B cell (primary cell): ENCODE data around the gene PUS7. TPM values are rescaled to one million over a fixed set of nuclear protein-coding genes. Genes with fewer than 3 reads are reported as not detected.
A peak's percentile ranks its signal among the peaks of the same experiment; 100 is the strongest.
"Not testable (repeated sequence)": the region's sequence is repeated elsewhere in the genome, so short reads cannot be mapped to it uniquely, and the experiment has no call there.

Experiments
- ATAC-seq: fragments of 200-7000 bp; cut with Tn5 transposase; one replicate; pipeline ENCODE4 v1.10.0; 2021; ENCODE audit warnings: low read depth, mild to moderate bottlenecking, moderate number of reproducible peaks, moderate library complexity
- CTCF ChIA-PET: fragments of 350-600 bp; sonication (Branson Sonifier 250); formaldehyde crosslinking; loops from one replicate; lab custom pipeline; 2021; ENCODE audit warnings: antibody characterized with exemption, inconsistent platforms; lab: Charles Lee
- POLR2A ChIA-PET: fragments of 350-600 bp; sonication (Branson Sonifier 250); formaldehyde crosslinking; loops from one replicate; lab custom pipeline; 2021; ENCODE audit warnings: antibody characterized with exemption; lab: Charles Lee
- DNase-seq: peaks from one replicate; pipeline ENCODE4 v3.0.0; 2013
- H2AFZ ChIP-seq: 2 replicates; pipeline ENCODE4 v1.6.1; 2012; ENCODE audit warnings: mild to moderate bottlenecking, low read depth, low read length; ENCODE audit not compliant: insufficient read depth, poor library complexity, severe bottlenecking
- H3K27ac ChIP-seq, 2 donors: 1 replicate in 1 of 2; 2 replicates in 1 of 2; pipeline ENCODE4 v1.5.1; 2012 to 2013; ENCODE audit warnings: low read length in 2 of 2, mild to moderate bottlenecking in 2 of 2, moderate library complexity in 1 of 2
- H3K27me3 ChIP-seq, 4 experiments: fragments of 200-600 bp in 1 of 4; sonication (generic) in 1 of 4; replicated peaks in 1 of 4; 1 replicate in 2 of 4; 2 replicates in 2 of 4; pipeline versions ENCODE4 v1.6.1 to v1.7.0; 2013 to 2016; ENCODE audit warnings: low read length in 3 of 4, mild to moderate bottlenecking in 2 of 4, mixed read lengths in 1 of 4, moderate library complexity in 1 of 4; ENCODE audit not compliant: insufficient read depth in 4 of 4, control insufficient read depth in 3 of 4; ENCODE audit errors: control extremely low read depth in 1 of 4
- H3K36me3 ChIP-seq, 2 experiments: replicated peaks in 1 of 2; 1 replicate in 1 of 2; 2 replicates in 1 of 2; pipeline versions ENCODE4 v1.6.1 to v1.7.1; 2013; ENCODE audit warnings: low read length in 1 of 2; ENCODE audit not compliant: insufficient read depth in 2 of 2, control insufficient read depth in 1 of 2; ENCODE audit errors: control extremely low read depth in 1 of 2, extremely low read depth in 1 of 2
- H3K4me1 ChIP-seq, 2 donors: fragments of 200-600 bp in 1 of 2; sonication (generic) in 1 of 2; 1 replicate in 1 of 2; 2 replicates in 1 of 2; pipeline versions ENCODE4 v1.5.1 to v1.6.1; 2013 to 2017; ENCODE audit warnings: low read length in 2 of 2; ENCODE audit not compliant: control insufficient read depth in 2 of 2, insufficient read depth in 2 of 2
- H3K4me2 ChIP-seq: replicated peaks from 2 replicates; pipeline ENCODE3; 2012; ENCODE audit warnings: mild to moderate bottlenecking, low read depth, low read length; ENCODE audit not compliant: poor library complexity, severe bottlenecking
- H3K4me3 ChIP-seq, 5 experiments: fragments of 200-600 bp in 1 of 5; sonication (generic) in 1 of 5; 1 replicate in 3 of 5; 2 replicates in 2 of 5; pipeline versions ENCODE4 v1.5.1 to v1.7.0; 2011 to 2016; ENCODE audit warnings: low read length in 4 of 5, mild to moderate bottlenecking in 4 of 5, low read depth in 2 of 5, control low read depth in 1 of 5, moderate library complexity in 1 of 5; ENCODE audit not compliant: insufficient read depth in 1 of 5; ENCODE audit errors: control extremely low read depth in 1 of 5, extremely low read depth in 1 of 5
- H3K79me2 ChIP-seq: fragments of 200-600 bp; sonication (generic); one replicate; pipeline ENCODE4 v1.6.0; 2016; ENCODE audit warnings: low read length; ENCODE audit not compliant: control insufficient read depth, insufficient read depth
- H3K9ac ChIP-seq: fragments of 200-600 bp; sonication (generic); 2 replicates; pipeline ENCODE4 v1.6.1; 2017; ENCODE audit warnings: mild to moderate bottlenecking, low read length, moderate library complexity
- H3K9me3 ChIP-seq, 3 donors: one replicate each; pipeline versions ENCODE4 v1.6.1 to v1.7.1; 2013; ENCODE audit warnings: low read length in 2 of 3; ENCODE audit not compliant: control insufficient read depth in 2 of 3, insufficient read depth in 1 of 3; ENCODE audit errors: control extremely low read depth in 1 of 3
- H4K20me1 ChIP-seq: 2 replicates; pipeline ENCODE4 v1.6.0; 2012; ENCODE audit warnings: mild to moderate bottlenecking, low read length; ENCODE audit not compliant: insufficient read depth, control insufficient read depth, poor library complexity, severe bottlenecking
- H3K27ac Mint-ChIP-seq: one replicate; pipeline ENCODE4 v1.8.0; 2021; ENCODE audit warnings: mixed read lengths
- H3K27me3 Mint-ChIP-seq: one replicate; pipeline ENCODE4 v1.8.0; 2021; ENCODE audit warnings: mixed read lengths
- H3K4me1 Mint-ChIP-seq: one replicate; pipeline ENCODE4 v1.8.0; 2021; ENCODE audit warnings: mixed read lengths
- H3K4me3 Mint-ChIP-seq: one replicate; pipeline ENCODE4 v1.8.0; 2021; ENCODE audit warnings: mixed read lengths
- H3K9me3 Mint-ChIP-seq: one replicate; pipeline ENCODE4 v1.8.0; 2022; ENCODE audit warnings: mixed read lengths; ENCODE audit not compliant: insufficient read depth
- CTCF ChIP-seq: fragments of 200-600 bp; IDR thresholded peaks from one replicate; pipeline ENCODE4 v1.8.0; 2022; ENCODE audit warnings: antibody characterized with exemption, mild to moderate bottlenecking
- EZH2 ChIP-seq: IDR thresholded peaks from 2 replicates; pipeline ENCODE4 v1.6.1; 2012; ENCODE audit warnings: borderline replicate concordance, low read depth, mild to moderate bottlenecking, moderate library complexity, low read length; ENCODE audit not compliant: insufficient read depth, poor library complexity, severe bottlenecking
- WGBS: methylation state at CpG from one replicate; pipeline ENCODE4 v1.1.5; 2013; ENCODE audit warnings: missing lambda C conversion rate; ENCODE audit not compliant: insufficient coverage; 5-methylcytosine and 5-hydroxymethylcytosine counted together
- intact Hi-C: fragments of 100-400 bp; cut with micrococcal nuclease; formaldehyde crosslinking; loops from one replicate; pipeline ENCODE4 v1.10.0; 2022
- polyA plus RNA-seq: library from polyadenylated mRNA; depleted of rRNA; stranded (reverse); fragments of >200 nt; gene quantifications from 2 replicates; pipeline ENCODE4 v1.2.3, GENCODE V29; 2012
- total RNA-seq, 2 donors: library from RNA; stranded (reverse); fragments of 120-200 nt in 1 of 2; gene quantifications; 1 replicate in 1 of 2; 2 replicates in 1 of 2; pipeline versions ENCODE4 v1.2.3 to v1.2.4, GENCODE V29; 2013 to 2022

The PUS7 gene
- total and polyA plus RNA-seq, 2 donors (not counting 1 experiment from before 2014, with no cell fraction given), result 2.0 to 7.7 TPM

DNA sequence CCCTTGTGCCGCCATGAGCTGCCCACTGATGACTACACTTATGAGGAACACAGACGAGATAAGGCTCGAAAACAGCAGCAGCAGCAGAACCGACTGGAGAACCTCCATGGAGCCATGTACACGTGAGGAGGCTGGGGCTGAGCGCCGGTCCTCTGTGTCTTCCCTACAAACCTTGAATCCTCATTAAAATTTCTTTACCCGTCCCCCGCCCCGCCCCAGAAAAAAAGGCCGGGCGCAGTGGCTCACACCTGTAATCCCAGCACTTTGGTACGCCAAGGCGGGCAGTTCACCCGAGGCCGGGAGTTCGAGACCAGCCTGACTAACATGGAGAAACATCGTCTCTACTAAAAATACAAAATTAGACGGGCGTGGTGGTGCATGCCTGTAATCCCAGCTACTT, 8.5 kb upstream of the PUS7 start:
- Histone ChIP-seq H3K79me2 (peaks cover 29% of the 10 kb centered on the region), H4K20me1 (no peaks in the 10 kb centered on the region), H3K27ac (no peak overlapping the region), H3K4me1 (peaks cover 18 to 22% of the 10 kb centered on the region in 2 donors), H2AFZ (no peak overlapping the region), H3K36me3 (peaks cover 0 to 7% of the 10 kb centered on the region in 2 experiments), H3K9ac (no peak overlapping the region), H3K4me2 (no peak overlapping the region), H3K9me3 (no peaks in the 10 kb centered on the region), H3K4me3 (no peak overlapping the region), H3K27me3 (no peaks in the 10 kb centered on the region)
- ChIA-PET POLR2A (interaction anchor here (0.7 kb wide), 1 partner anchor 171 kb away, joined by 3 read pairs; no protein-coding TSS in a partner anchor), CTCF (no interaction called here)
- Mint-ChIP-seq H3K4me3 (peak overlapping the region; percentile 74), H3K9me3 (no peaks in the 10 kb centered on the region), H3K4me1 (peaks cover 24% of the 10 kb centered on the region), H3K27me3 (no peaks in the 10 kb centered on the region), H3K27ac (peak overlapping the region; percentile 56)
- ATAC-seq, result no peak
- DNase-seq, result no peak
- WGBS, result 95% methylated on average over 19 of the region's 20 CpGs
- TF ChIP-seq CTCF (no peak), EZH2 (no peak)
- intact Hi-C loops, result loop anchor here (5.0 kb wide), 3 partner anchors 178 to 1637 kb away; partner anchors contain the start of genes HBP1 and KMT2E

DNA sequence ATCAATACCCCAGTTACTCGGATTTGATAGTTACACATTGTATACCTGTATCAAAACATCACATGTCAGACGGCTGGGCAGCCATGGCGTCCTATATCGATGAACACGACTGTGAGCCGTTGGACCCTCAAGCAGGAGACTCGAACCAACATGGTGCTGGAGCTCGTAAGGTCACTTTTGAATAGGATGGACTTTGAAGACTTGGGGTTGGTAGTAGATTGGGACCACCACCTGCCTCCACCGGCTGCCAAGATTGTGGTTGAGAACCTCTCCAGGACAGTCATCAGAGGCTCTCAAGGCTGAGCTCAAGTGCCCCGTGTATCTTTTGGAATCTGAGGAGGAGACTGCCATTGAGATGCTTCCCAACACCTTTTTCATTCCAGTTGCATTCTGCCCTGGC, 8.1 kb upstream of the PUS7 start:
- no peak for TF ChIP-seq CTCF
- no peak for TF ChIP-seq EZH2
- Histone ChIP-seq H3K79me2 (peaks cover 25% of the 10 kb centered on the region), H3K9ac (no peak overlapping the region), H2AFZ (no peak overlapping the region), H3K4me3 (no peak overlapping the region), H3K36me3 (peaks cover 0 to 7% of the 10 kb centered on the region in 2 experiments), H3K4me1 (peaks cover 18 to 23% of the 10 kb centered on the region in 2 donors), H4K20me1 (no peaks in the 10 kb centered on the region), H3K27ac (no peak overlapping the region), H3K4me2 (no peak overlapping the region), H3K27me3 (no peaks in the 10 kb centered on the region), H3K9me3 (no peaks in the 10 kb centered on the region)
- 96% methylated on average over 9 of the region's 10 CpGs for WGBS
- H3K27ac Mint-ChIP-seq, result peak overlapping the region; percentile 56
- no peaks in the 10 kb centered on the region for H3K9me3 Mint-ChIP-seq
- peak overlapping the region; percentile 74 for H3K4me3 Mint-ChIP-seq
- ATAC-seq, result no peak
- peaks cover 27% of the 10 kb centered on the region for H3K4me1 Mint-ChIP-seq
- POLR2A ChIA-PET, result interaction anchor here (0.7 kb wide), 1 partner anchor 171 kb away, joined by 3 read pairs; no protein-coding TSS in a partner anchor
- CTCF ChIA-PET, result interaction anchor here (1.1 kb wide), 1 partner anchor 35 kb away, joined by 3 read pairs; no protein-coding TSS in a partner anchor
- H3K27me3 Mint-ChIP-seq, result no peaks in the 10 kb centered on the region
- peak; percentile 17 for DNase-seq
- intact Hi-C loops, result loop anchor here (5.0 kb wide), 3 partner anchors 178 to 1637 kb away; partner anchors contain the start of genes HBP1 and KMT2E

GRCh38 chr7:105527737-105528136, 5.7 kb upstream of the PUS7 start:
- H3K27me3 Mint-ChIP-seq, H2AFZ ChIP-seq, ATAC-seq, CTCF ChIA-PET, H3K4me3 ChIP-seq, H3K36me3 ChIP-seq, H3K27ac Mint-ChIP-seq, H3K27ac ChIP-seq, POLR2A ChIA-PET, H3K9me3 ChIP-seq, H3K9ac ChIP-seq, H3K27me3 ChIP-seq, intact Hi-C loops, H3K4me3 Mint-ChIP-seq, H3K79me2 ChIP-seq, H3K4me2 ChIP-seq, H3K9me3 Mint-ChIP-seq, DNase-seq, H4K20me1 ChIP-seq: not testable (repeated sequence)
- peaks cover 21% of the 10 kb centered on the region for H3K4me1 Mint-ChIP-seq
- peaks cover 12 to 20% of the 10 kb centered on the region in 2 donors for H3K4me1 ChIP-seq
- 100% methylated on average over 1 of the region's 5 CpGs for WGBS
